ENCODE data around the gene RYR2.

Gene RYR2

DNA sequence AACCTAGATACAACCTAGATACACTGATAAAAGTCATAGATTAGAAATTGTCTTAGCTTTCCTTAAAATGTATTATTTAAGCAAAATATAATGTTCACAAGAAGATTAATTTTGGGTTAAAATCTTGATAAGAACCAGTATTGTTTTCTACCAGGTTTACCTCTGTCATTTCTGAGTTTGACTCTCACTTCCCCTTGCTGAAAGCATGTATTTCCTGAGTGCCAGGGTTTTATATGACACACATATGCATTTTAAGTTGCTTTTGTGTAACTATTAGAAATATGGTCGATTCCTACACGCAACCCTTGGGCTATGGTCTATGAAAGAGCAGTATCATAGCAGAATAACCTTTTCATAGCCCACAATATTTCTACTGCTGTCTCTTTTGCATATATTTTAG is 497.1 kb downstream of the RYR2 start:
- Histone ChIP-seq H3K4me1 (ENCODE audit: control insufficient read depth, insufficient read depth, low read length) (no peaks in the 10 kb centered on the region), H3K27ac (ENCODE audit: low read length) (no peak overlapping the region), H3K4me3 (ENCODE audit: low read length in 2 of 2) (no peak overlapping the region), H3K9me3 (ENCODE audit: control insufficient read depth in 2 of 2, low read length in 2 of 2) (no peaks in the 10 kb centered on the region), H3K36me3 (ENCODE audit: control insufficient read depth in 2 of 2, insufficient read depth in 2 of 2, low read length in 2 of 2) (no peaks in the 10 kb centered on the region), H3K27me3 (ENCODE audit: control insufficient read depth in 1 of 2, insufficient read depth in 2 of 2, low read length in 2 of 2) (no peaks in the 10 kb centered on the region), H3K9ac (ENCODE audit: low read length in 2 of 2) (no peak overlapping the region)

- Histone ChIP-seq H3K4me3 (ENCODE audit: low read length in 2 of 2) (no peak overlapping the region), H3K4me1 (ENCODE audit: control insufficient read depth, insufficient read depth, low read length) (no peaks in the 10 kb centered on the region), H3K27ac (ENCODE audit: low read length) (no peak overlapping the region), H3K27me3 (ENCODE audit: control insufficient read depth in 1 of 2, insufficient read depth in 2 of 2, low read length in 2 of 2) (no peaks in the 10 kb centered on the region), H3K36me3 (ENCODE audit: control insufficient read depth in 2 of 2, insufficient read depth in 2 of 2, low read length in 2 of 2) (no peaks in the 10 kb centered on the region), H3K9ac (ENCODE audit: low read length in 2 of 2) (no peak overlapping the region), H3K9me3 (ENCODE audit: control insufficient read depth in 2 of 2, low read length in 2 of 2) (no peaks in the 10 kb centered on the region)
Observed at GRCh38 chr1:237542525-237543418, 500.8 kb downstream of the RYR2 start.

- Histone ChIP-seq H3K27ac (ENCODE audit: low read length) (no peak overlapping the region), H3K4me1 (ENCODE audit: control insufficient read depth, insufficient read depth, low read length) (no peaks in the 10 kb centered on the region), H3K36me3 (ENCODE audit: control insufficient read depth in 2 of 2, insufficient read depth in 2 of 2, low read length in 2 of 2) (peaks cover 0 to 6% of the 10 kb centered on the region in 2 donors), H3K27me3 (ENCODE audit: control insufficient read depth in 1 of 2, insufficient read depth in 2 of 2, low read length in 2 of 2) (no peaks in the 10 kb centered on the region), H3K9ac (ENCODE audit: low read length in 2 of 2) (no peak overlapping the region), H3K4me3 (ENCODE audit: low read length in 2 of 2) (no peak overlapping the region), H3K9me3 (ENCODE audit: control insufficient read depth in 2 of 2, low read length in 2 of 2) (no peaks in the 10 kb centered on the region)
Observed at GRCh38 chr1:237553078-237553477, 511.1 kb downstream of the RYR2 start.

- H3K27ac ChIP-seq (ENCODE audit: low read length), result no peak overlapping the region
- H3K27me3 ChIP-seq (ENCODE audit: control insufficient read depth in 1 of 2, insufficient read depth in 2 of 2, low read length in 2 of 2), result no peaks in the 10 kb centered on the region
- H3K36me3 ChIP-seq (ENCODE audit: control insufficient read depth in 2 of 2, insufficient read depth in 2 of 2, low read length in 2 of 2), result no peaks in the 10 kb centered on the region
- no peaks in the 10 kb centered on the region for H3K9me3 ChIP-seq (ENCODE audit: control insufficient read depth in 2 of 2, low read length in 2 of 2)
- no peak overlapping the region for H3K4me3 ChIP-seq (ENCODE audit: low read length in 2 of 2)
- H3K4me1 ChIP-seq (ENCODE audit: control insufficient read depth, insufficient read depth, low read length), result no peaks in the 10 kb centered on the region
- H3K9ac ChIP-seq (ENCODE audit: low read length in 2 of 2), result no peak overlapping the region
Observed at GRCh38 chr1:237556911-237557310, 514.9 kb downstream of the RYR2 start.

- Histone ChIP-seq H3K27ac (ENCODE audit: low read length) (no peak overlapping the region), H3K36me3 (ENCODE audit: control insufficient read depth in 2 of 2, insufficient read depth in 2 of 2, low read length in 2 of 2) (peaks cover 0 to 6% of the 10 kb centered on the region in 2 donors), H3K9me3 (ENCODE audit: control insufficient read depth in 2 of 2, low read length in 2 of 2) (no peaks in the 10 kb centered on the region), H3K4me1 (ENCODE audit: control insufficient read depth, insufficient read depth, low read length) (no peaks in the 10 kb centered on the region), H3K4me3 (ENCODE audit: low read length in 2 of 2) (no peak overlapping the region), H3K27me3 (ENCODE audit: control insufficient read depth in 1 of 2, insufficient read depth in 2 of 2, low read length in 2 of 2) (no peaks in the 10 kb centered on the region), H3K9ac (ENCODE audit: low read length in 2 of 2) (no peak overlapping the region)
Observed at GRCh38 chr1:237562242-237562823, 520.3 kb downstream of the RYR2 start.

DNA sequence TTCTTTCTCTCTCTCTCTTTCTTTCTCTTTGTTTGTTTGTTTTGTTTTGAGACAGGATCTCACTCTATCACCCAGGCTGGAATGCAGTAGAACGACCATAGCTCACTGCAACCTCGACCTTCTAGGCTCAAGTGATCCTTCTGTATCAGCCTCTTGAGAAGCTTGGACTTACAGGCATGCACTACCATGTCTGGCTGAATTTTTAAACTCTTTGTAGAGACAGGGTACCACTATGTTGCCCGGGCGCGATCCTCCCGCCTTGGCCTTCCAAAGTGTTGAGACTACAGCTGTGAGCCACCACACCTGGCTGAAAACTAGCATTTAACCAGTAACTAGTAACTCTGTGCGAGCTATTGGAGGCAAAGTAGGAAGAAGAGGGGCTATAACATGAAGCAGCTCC is 523.3 kb downstream of the RYR2 start:
- Histone ChIP-seq H3K4me1 (ENCODE audit: control insufficient read depth, insufficient read depth, low read length) (no peaks in the 10 kb centered on the region), H3K27ac (ENCODE audit: low read length) (no peak overlapping the region), H3K9me3 (ENCODE audit: control insufficient read depth in 2 of 2, low read length in 2 of 2) (no peaks in the 10 kb centered on the region), H3K36me3 (ENCODE audit: control insufficient read depth in 2 of 2, insufficient read depth in 2 of 2, low read length in 2 of 2) (peaks cover 0 to 8% of the 10 kb centered on the region in 2 donors), H3K9ac (ENCODE audit: low read length in 2 of 2) (no peak overlapping the region), H3K27me3 (ENCODE audit: control insufficient read depth in 1 of 2, insufficient read depth in 2 of 2, low read length in 2 of 2) (no peaks in the 10 kb centered on the region), H3K4me3 (ENCODE audit: low read length in 2 of 2) (no peak overlapping the region)

DNA sequence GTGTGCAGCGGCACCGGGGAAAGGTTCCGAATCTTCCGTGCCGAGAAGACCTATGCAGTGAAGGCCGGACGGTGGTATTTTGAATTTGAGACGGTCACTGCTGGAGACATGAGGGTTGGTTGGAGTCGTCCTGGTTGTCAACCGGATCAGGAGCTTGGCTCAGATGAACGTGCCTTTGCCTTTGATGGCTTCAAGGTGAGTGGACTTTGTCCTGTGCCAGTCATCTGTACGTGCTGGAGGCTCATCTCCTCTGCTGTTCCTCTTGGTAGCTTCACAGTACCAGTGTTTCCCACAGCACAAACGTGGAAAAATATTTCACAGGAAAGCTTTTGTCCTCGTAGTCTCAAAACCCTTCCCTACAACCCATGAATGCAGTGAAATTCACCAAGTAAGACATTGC is 524.6 kb downstream of the RYR2 start:
- Histone ChIP-seq H3K4me3 (ENCODE audit: low read length in 2 of 2) (no peak overlapping the region), H3K9ac (ENCODE audit: low read length in 2 of 2) (no peak overlapping the region), H3K36me3 (ENCODE audit: control insufficient read depth in 2 of 2, insufficient read depth in 2 of 2, low read length in 2 of 2) (peaks cover 0 to 8% of the 10 kb centered on the region in 2 donors), H3K4me1 (ENCODE audit: control insufficient read depth, insufficient read depth, low read length) (no peaks in the 10 kb centered on the region), H3K27me3 (ENCODE audit: control insufficient read depth in 1 of 2, insufficient read depth in 2 of 2, low read length in 2 of 2) (no peaks in the 10 kb centered on the region), H3K9me3 (ENCODE audit: control insufficient read depth in 2 of 2, low read length in 2 of 2) (no peaks in the 10 kb centered on the region), H3K27ac (ENCODE audit: low read length) (no peak overlapping the region)

- H3K9me3 ChIP-seq (ENCODE audit: control insufficient read depth in 2 of 2, low read length in 2 of 2), result no peaks in the 10 kb centered on the region
- H3K9ac ChIP-seq (ENCODE audit: low read length in 2 of 2), result no peak overlapping the region
- H3K4me1 ChIP-seq (ENCODE audit: control insufficient read depth, insufficient read depth, low read length), result no peaks in the 10 kb centered on the region
- H3K27ac ChIP-seq (ENCODE audit: low read length), result no peak overlapping the region
- peaks cover 0 to 8% of the 10 kb centered on the region in 2 donors for H3K36me3 ChIP-seq (ENCODE audit: control insufficient read depth in 2 of 2, insufficient read depth in 2 of 2, low read length in 2 of 2)
- no peaks in the 10 kb centered on the region for H3K27me3 ChIP-seq (ENCODE audit: control insufficient read depth in 1 of 2, insufficient read depth in 2 of 2, low read length in 2 of 2)
- no peak overlapping the region for H3K4me3 ChIP-seq (ENCODE audit: low read length in 2 of 2)
Observed at GRCh38 chr1:237568955-237569354, 527.0 kb downstream of the RYR2 start.

- no peak overlapping the region for H3K4me3 ChIP-seq (ENCODE audit: low read length in 2 of 2)
- H3K27ac ChIP-seq (ENCODE audit: low read length), result no peak overlapping the region
- H3K9me3 ChIP-seq (ENCODE audit: control insufficient read depth in 2 of 2, low read length in 2 of 2), result peaks cover 0 to 6% of the 10 kb centered on the region in 2 donors
- H3K9ac ChIP-seq (ENCODE audit: low read length in 2 of 2), result no peak overlapping the region
- peaks cover 0 to 8% of the 10 kb centered on the region in 2 donors for H3K36me3 ChIP-seq (ENCODE audit: control insufficient read depth in 2 of 2, insufficient read depth in 2 of 2, low read length in 2 of 2)
- H3K27me3 ChIP-seq (ENCODE audit: control insufficient read depth in 1 of 2, insufficient read depth in 2 of 2, low read length in 2 of 2), result no peaks in the 10 kb centered on the region
- H3K4me1 ChIP-seq (ENCODE audit: control insufficient read depth, insufficient read depth, low read length), result no peaks in the 10 kb centered on the region
Observed at GRCh38 chr1:237570530-237570929, 528.5 kb downstream of the RYR2 start.

GRCh38 chr1:237574536-237574935 is 532.6 kb downstream of the RYR2 start:
- H3K9me3 ChIP-seq (ENCODE audit: control insufficient read depth in 2 of 2, low read length in 2 of 2), result peaks cover 0 to 9% of the 10 kb centered on the region in 2 donors
- no peak overlapping the region for H3K4me3 ChIP-seq (ENCODE audit: low read length in 2 of 2)
- H3K9ac ChIP-seq (ENCODE audit: low read length in 2 of 2), result no peak overlapping the region
- no peaks in the 10 kb centered on the region for H3K27me3 ChIP-seq (ENCODE audit: control insufficient read depth in 1 of 2, insufficient read depth in 2 of 2, low read length in 2 of 2)
- no peaks in the 10 kb centered on the region for H3K4me1 ChIP-seq (ENCODE audit: control insufficient read depth, insufficient read depth, low read length)
- H3K27ac ChIP-seq (ENCODE audit: low read length), result no peak overlapping the region
- no peaks in the 10 kb centered on the region for H3K36me3 ChIP-seq (ENCODE audit: control insufficient read depth in 2 of 2, insufficient read depth in 2 of 2, low read length in 2 of 2)

DNA sequence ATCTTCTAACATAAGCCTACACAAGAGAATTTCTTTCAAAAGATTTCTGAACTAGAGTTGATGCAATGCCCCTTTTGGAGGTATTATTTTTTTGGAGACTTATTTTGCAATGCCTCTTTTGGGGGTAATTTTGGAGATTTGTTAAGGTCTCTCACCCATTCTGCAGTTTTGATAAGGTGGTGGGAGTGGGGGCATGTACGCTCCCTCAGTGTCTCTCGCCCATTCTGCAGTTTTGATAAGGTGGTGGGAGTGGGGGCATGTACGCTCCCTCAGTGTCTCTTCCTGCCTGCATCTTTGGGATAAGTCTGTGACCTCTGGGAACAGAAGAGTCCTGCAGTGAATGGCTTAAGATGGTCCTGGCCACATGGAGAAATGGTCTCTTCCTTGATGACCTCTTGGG is 536.6 kb downstream of the RYR2 start:
- Histone ChIP-seq H3K27me3 (ENCODE audit: control insufficient read depth in 1 of 2, insufficient read depth in 2 of 2, low read length in 2 of 2) (no peaks in the 10 kb centered on the region), H3K4me1 (ENCODE audit: control insufficient read depth, insufficient read depth, low read length) (no peaks in the 10 kb centered on the region), H3K9me3 (ENCODE audit: control insufficient read depth in 2 of 2, low read length in 2 of 2) (peaks cover 3 to 11% of the 10 kb centered on the region in 2 donors), H3K36me3 (ENCODE audit: control insufficient read depth in 2 of 2, insufficient read depth in 2 of 2, low read length in 2 of 2) (no peaks in the 10 kb centered on the region), H3K9ac (ENCODE audit: low read length in 2 of 2) (no peak overlapping the region), H3K4me3 (ENCODE audit: low read length in 2 of 2) (no peak overlapping the region), H3K27ac (ENCODE audit: low read length) (no peak overlapping the region)
